CD8-positive, alpha-beta memory T cell (primary cell): ENCODE measurements around the gene ISG20. TPM values are rescaled to one million over a fixed set of nuclear protein-coding genes. Genes with fewer than 3 reads are reported as not detected.

Experiments used
- CTCF ChIA-PET: fragments of 350-600 bp; sonication (Branson Sonifier 250); formaldehyde crosslinking; loops from one replicate; lab custom pipeline; 2021; ENCODE audit warnings: antibody characterized with exemption; lab: Charles Lee
- POLR2A ChIA-PET: fragments of 350-600 bp; sonication (Branson Sonifier 250); formaldehyde crosslinking; loops from one replicate; lab custom pipeline; 2021; ENCODE audit warnings: antibody characterized with exemption; lab: Charles Lee
- DNase-seq, 5 donors: peaks; one replicate each; pipeline versions ENCODE4 v3.0.0 to v3.0.0-alpha.2; 2020 to 2022; ENCODE audit warnings: mixed read lengths in 1 of 5
- H3K27ac ChIP-seq: one replicate; pipeline ENCODE4 v1.7.0; 2013; ENCODE audit warnings: low read depth, mild to moderate bottlenecking, low read length, moderate library complexity
- H3K27me3 ChIP-seq: 2 replicates; pipeline ENCODE4 v1.7.0; 2013; ENCODE audit warnings: low read length, mild to moderate bottlenecking; ENCODE audit not compliant: insufficient read depth, poor library complexity, severe bottlenecking
- H3K36me3 ChIP-seq: 2 replicates; pipeline ENCODE4 v1.7.0; 2013; ENCODE audit warnings: mild to moderate bottlenecking, low read length, moderate library complexity; ENCODE audit not compliant: insufficient read depth
- H3K4me1 ChIP-seq: 2 replicates; pipeline ENCODE4 v1.7.0; 2013; ENCODE audit warnings: mild to moderate bottlenecking, low read length, moderate library complexity; ENCODE audit not compliant: insufficient read depth
- H3K4me3 ChIP-seq: 2 replicates; pipeline ENCODE4 v1.7.0; 2013; ENCODE audit warnings: mild to moderate bottlenecking, low read length
- H3K9me3 ChIP-seq: 2 replicates; pipeline ENCODE4 v1.7.0; 2013; ENCODE audit warnings: mild to moderate bottlenecking, low read length
- H3K27ac Mint-ChIP-seq, 8 donors: one replicate each; pipeline ENCODE4 v1.8.0; 2020 to 2021; ENCODE audit warnings: mixed read lengths in 8 of 8, mild to moderate bottlenecking in 6 of 8, inconsistent platforms in 3 of 8, moderate library complexity in 3 of 8
- H3K27me3 Mint-ChIP-seq, 2 donors: one replicate each; pipeline ENCODE4 v1.8.0; 2020 to 2021; ENCODE audit warnings: mixed read lengths in 2 of 2, mild to moderate bottlenecking in 1 of 2, moderate library complexity in 1 of 2
- H3K36me3 Mint-ChIP-seq, 3 donors: one replicate each; pipeline ENCODE4 v1.8.0; 2020 to 2021; ENCODE audit warnings: mixed read lengths in 3 of 3, inconsistent platforms in 1 of 3, mild to moderate bottlenecking in 1 of 3
- H3K4me1 Mint-ChIP-seq, 3 donors: one replicate each; pipeline ENCODE4 v1.8.0; 2020 to 2021; ENCODE audit warnings: mixed read lengths in 3 of 3, inconsistent platforms in 1 of 3, mild to moderate bottlenecking in 1 of 3
- H3K4me3 Mint-ChIP-seq, 7 donors: one replicate each; pipeline ENCODE4 v1.8.0; 2020 to 2021; ENCODE audit warnings: mixed read lengths in 7 of 7, mild to moderate bottlenecking in 6 of 7, moderate library complexity in 4 of 7, inconsistent platforms in 2 of 7
- H3K9me3 Mint-ChIP-seq, 5 donors: one replicate each; pipeline ENCODE4 v1.8.0; 2020 to 2022; ENCODE audit warnings: mixed read lengths in 5 of 5, mild to moderate bottlenecking in 3 of 5, moderate library complexity in 2 of 5, inconsistent platforms in 1 of 5
- polyA plus RNA-seq: library from polyadenylated mRNA; unstranded; fragments of 300-500 nt; fragmentation: Illumina TruSeq; gene quantifications from one replicate; pipeline ENCODE4 v1.2.3, GENCODE V29; 2021
- total RNA-seq, 2 experiments: library from RNA; stranded (reverse); gene quantifications; one replicate each; pipeline ENCODE4 v1.2.3, GENCODE V29; 2021

The ISG20 gene
- total and polyA plus RNA-seq, 3 experiments from 2014 or later: 22.5 to 572 (median 27.2) TPM

DNA sequence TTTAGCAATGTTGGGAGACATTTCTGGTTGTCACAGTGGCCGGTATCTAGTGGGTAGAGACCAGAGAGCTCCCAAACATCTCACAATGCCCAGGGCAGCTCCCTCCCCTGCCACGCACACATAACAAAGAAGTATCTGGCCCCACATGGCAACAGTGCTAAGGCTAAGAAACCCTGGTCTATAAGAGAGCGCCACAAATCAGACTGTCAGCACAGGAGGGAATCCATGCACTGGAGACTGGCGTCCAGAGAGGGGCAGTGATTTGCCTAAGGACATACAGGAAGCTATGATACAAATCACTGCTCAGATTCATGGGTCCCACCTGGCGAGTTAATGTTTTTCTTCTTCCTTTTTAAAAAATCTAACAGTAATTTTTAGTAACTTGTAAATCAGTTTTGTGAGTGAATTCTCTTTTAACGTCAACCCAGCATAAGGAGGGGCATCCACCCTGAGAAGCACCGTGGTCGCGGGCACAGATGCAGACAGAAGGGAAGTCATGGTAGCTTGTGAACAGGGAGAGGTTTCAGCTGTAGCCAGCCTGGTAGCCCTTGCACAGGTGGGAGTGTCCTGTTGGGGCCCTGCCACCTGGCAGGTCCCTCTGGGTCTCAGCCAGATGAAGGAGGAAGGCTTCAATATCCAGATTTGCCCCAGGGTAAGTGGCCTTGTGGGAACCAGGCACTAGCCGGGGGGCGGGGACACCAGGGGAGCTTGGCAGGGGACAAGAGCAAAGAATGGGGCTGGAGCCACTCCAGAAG lies 8.7 kb downstream of the ISG20 start:
- CTCF ChIA-PET: interaction anchor here (1.7 to 1.8 kb wide), 2 partner anchors 9 to 23 kb away, joined by 6 to 9 read pairs; partner anchors contain the start of gene ISG20
- Histone ChIP-seq H3K27ac (no peak overlapping the region), H3K27me3 (no peaks in the 10 kb centered on the region), H3K4me3 (no peak overlapping the region), H3K36me3 (peaks cover 30% of the 10 kb centered on the region), H3K9me3 (no peaks in the 10 kb centered on the region), H3K4me1 (peaks cover 85% of the 10 kb centered on the region)
- Mint-ChIP-seq H3K4me3 (peak overlapping the region in 6 of 7 donors; percentile 17 to 83 (median 28)), H3K4me1 (peaks cover 70 to 90% (median 88%) of the 10 kb centered on the region in 3 donors), H3K9me3 (no peaks in the 10 kb centered on the region), H3K27ac (peak overlapping the region; percentile 62 to 99 (median 92)), H3K27me3 (no peaks in the 10 kb centered on the region), H3K36me3 (peaks cover 8 to 77% (median 25%) of the 10 kb centered on the region in 3 donors)
- POLR2A ChIA-PET: interaction anchor here (0.9 to 1.6 kb wide), 2 partner anchors 9 to 15 kb away, joined by 4 to 5 read pairs; partner anchors contain the start of gene ISG20
- no peak for DNase-seq

DNA sequence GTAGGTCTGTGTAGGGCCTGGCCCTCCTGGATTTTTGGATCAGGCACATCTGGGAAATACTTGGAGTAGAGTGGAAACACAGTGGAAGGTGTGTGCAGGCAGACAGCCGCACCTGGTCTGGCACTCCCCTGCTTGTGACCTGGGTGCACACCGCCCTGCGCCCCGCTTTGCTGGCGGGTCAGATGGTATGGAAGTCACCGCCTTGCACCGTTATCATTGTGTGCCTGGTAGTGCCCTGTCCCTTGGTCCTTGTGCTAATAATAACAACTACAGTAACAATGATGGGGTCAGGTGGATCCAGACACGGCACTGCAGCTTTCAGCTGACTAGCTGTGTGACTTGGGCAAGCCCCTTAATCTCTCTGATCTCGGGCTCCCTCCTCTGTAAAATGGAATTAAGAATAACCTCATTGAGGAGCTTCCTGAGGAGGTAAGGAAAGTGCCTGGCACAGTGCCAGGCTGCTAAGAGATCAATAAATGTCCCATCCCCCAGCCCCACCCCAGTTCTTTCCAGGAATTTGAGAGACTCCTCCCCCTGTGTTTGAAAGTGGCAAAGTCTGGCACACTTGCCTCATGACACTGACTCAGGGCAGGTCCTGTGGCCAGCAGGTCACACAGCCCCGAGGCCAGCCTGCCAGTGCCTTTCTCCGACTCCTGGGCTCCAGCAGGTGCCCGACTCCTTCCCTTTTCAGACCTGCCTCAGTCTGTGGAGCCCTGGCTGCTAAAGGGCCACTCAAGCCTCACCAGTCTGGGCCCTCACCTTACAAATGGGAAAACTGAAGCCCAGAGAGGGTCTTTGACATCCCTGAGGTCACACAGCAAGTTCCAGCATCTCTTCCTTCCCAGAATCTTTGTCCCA lies 9.8 kb downstream of the ISG20 start:
- Histone ChIP-seq H3K27ac (no peak overlapping the region), H3K4me3 (no peak overlapping the region), H3K36me3 (peaks cover 27% of the 10 kb centered on the region), H3K9me3 (no peaks in the 10 kb centered on the region), H3K4me1 (peaks cover 86% of the 10 kb centered on the region), H3K27me3 (no peaks in the 10 kb centered on the region)
- peak overlapping the region; percentile 89 to 99 (median 96) for H3K27ac Mint-ChIP-seq
- peaks cover 8 to 80% (median 25%) of the 10 kb centered on the region in 3 donors for H3K36me3 Mint-ChIP-seq
- DNase-seq: peak in 1 of 5 donors; percentile 20
- H3K4me1 Mint-ChIP-seq: peaks cover 78 to 92% (median 89%) of the 10 kb centered on the region in 3 donors
- ChIA-PET POLR2A (interaction anchor here (1.6 to 2.1 kb wide), 2 partner anchors 10 kb away, joined by 5 read pairs; partner anchors contain the start of gene ISG20), CTCF (interaction anchor here (0.7 to 2.6 kb wide), 6 partner anchors 10 to 26 kb away, joined by 3 to 24 read pairs (median 4); partner anchors contain the start of gene ISG20)
- H3K27me3 Mint-ChIP-seq: no peaks in the 10 kb centered on the region
- H3K9me3 Mint-ChIP-seq: no peaks in the 10 kb centered on the region
- peak overlapping the region in 6 of 7 donors; percentile 71 to 83 (median 76) for H3K4me3 Mint-ChIP-seq

DNA sequence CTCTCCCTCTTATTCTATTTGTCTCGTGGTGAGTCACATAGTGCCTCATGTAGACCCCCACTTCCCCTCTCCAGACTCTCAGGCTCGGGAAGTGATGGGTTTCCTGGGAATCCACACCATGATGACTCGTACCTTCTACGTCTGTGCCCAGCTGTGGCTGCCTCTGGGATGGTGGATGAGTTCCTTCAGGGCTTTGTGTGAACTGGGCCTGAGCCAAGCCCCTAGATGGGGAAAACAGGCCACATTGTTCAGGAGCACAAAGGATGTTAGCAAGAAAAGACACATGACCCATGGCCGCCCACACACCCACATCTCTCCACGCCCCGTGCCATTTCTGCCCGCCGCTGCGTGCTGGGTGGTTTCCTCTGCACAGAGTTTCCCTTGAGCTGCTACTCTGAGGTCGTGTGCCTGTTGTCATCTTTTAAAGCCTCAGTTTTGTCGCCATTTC lies 10.5 kb downstream of the ISG20 start:
- no peaks in the 10 kb centered on the region for H3K27me3 Mint-ChIP-seq
- H3K27me3 ChIP-seq: no peaks in the 10 kb centered on the region
- no peaks in the 10 kb centered on the region for H3K9me3 Mint-ChIP-seq
- H3K27ac ChIP-seq: no peak overlapping the region
- ChIA-PET POLR2A (interaction anchor here (0.6 to 2.1 kb wide), 2 partner anchors 11 to 22 kb away, joined by 3 to 5 read pairs; partner anchors contain the start of gene ISG20), CTCF (interaction anchor here (0.7 to 2.6 kb wide), 6 partner anchors 10 to 24 kb away, joined by 3 to 24 read pairs (median 4); partner anchors contain the start of gene ISG20)
- H3K36me3 ChIP-seq: peaks cover 23% of the 10 kb centered on the region
- peaks cover 85% of the 10 kb centered on the region for H3K4me1 ChIP-seq
- peak overlapping the region; percentile 9 to 83 (median 73) for H3K4me3 Mint-ChIP-seq
- H3K27ac Mint-ChIP-seq: peak overlapping the region; percentile 89 to 99 (median 96)
- peaks cover 8 to 81% (median 23%) of the 10 kb centered on the region in 3 donors for H3K36me3 Mint-ChIP-seq
- H3K4me3 ChIP-seq: peak overlapping the region; percentile 15
- no peaks in the 10 kb centered on the region for H3K9me3 ChIP-seq
- DNase-seq: peak; percentile 36 to 83 (median 63)
- H3K4me1 Mint-ChIP-seq: peaks cover 75 to 93% (median 83%) of the 10 kb centered on the region in 3 donors

DNA sequence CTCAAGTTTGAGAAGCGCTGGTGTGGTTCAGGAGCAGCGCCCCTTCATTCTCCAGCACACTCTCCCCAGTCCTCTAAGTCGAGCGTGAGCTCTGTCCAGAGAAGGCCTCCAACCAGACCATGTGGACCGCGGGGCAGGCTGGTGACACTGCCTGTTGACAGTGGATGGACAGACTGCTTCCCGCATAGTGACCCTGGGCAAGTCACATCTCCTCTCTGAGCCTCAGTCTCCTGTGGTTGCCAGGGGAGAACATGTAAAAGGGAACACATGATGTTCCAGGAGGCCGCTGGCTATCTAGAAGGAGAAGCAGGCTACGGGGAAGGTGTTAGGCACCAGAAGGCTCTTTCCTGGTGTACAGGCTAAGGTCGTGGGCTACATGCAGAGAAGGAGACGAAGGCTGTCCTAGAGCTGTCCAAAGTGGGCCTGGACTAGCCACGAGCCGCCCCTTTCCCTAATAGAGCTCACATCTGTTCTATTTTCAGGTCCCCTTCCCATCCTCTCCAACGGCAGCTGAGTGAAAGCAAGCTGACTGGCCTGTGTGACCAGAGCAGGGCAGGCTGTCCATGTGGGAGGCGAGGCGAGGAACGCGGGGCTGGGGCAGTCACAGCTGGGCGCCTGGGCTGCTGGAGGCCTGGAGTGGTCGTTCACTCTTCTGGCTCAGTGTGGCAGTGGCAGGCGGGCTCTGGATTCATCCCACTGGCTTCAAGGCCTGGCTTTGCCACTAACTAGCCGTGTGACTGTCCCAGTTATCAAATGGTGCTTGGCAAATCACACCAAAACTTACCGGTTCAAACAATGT lies 11.1 kb downstream of the ISG20 start:
- H3K27ac Mint-ChIP-seq: peak overlapping the region; percentile 89 to 99 (median 96)
- H3K36me3 ChIP-seq: peaks cover 20% of the 10 kb centered on the region
- peak overlapping the region; percentile 9 to 83 (median 73) for H3K4me3 Mint-ChIP-seq
- H3K36me3 Mint-ChIP-seq: peaks cover 8 to 82% (median 23%) of the 10 kb centered on the region in 3 donors
- no peaks in the 10 kb centered on the region for H3K27me3 Mint-ChIP-seq
- H3K4me1 ChIP-seq: peaks cover 87% of the 10 kb centered on the region
- POLR2A ChIA-PET: interaction anchor here (0.6 to 2.1 kb wide), 2 partner anchors 11 to 23 kb away, joined by 3 to 5 read pairs; partner anchors contain the start of gene ISG20
- H3K4me1 Mint-ChIP-seq: peaks cover 75 to 93% (median 85%) of the 10 kb centered on the region in 3 donors
- CTCF ChIA-PET: interaction anchor here (0.7 to 2.6 kb wide), 7 partner anchors 9 to 25 kb away, joined by 3 to 24 read pairs (median 3); partner anchors contain the start of gene ISG20
- peak overlapping the region; percentile 15 for H3K4me3 ChIP-seq
- no peaks in the 10 kb centered on the region for H3K27me3 ChIP-seq
- DNase-seq: no peak
- peak overlapping the region; percentile 20 for H3K27ac ChIP-seq
- H3K9me3 Mint-ChIP-seq: no peaks in the 10 kb centered on the region
- H3K9me3 ChIP-seq: no peaks in the 10 kb centered on the region

DNA sequence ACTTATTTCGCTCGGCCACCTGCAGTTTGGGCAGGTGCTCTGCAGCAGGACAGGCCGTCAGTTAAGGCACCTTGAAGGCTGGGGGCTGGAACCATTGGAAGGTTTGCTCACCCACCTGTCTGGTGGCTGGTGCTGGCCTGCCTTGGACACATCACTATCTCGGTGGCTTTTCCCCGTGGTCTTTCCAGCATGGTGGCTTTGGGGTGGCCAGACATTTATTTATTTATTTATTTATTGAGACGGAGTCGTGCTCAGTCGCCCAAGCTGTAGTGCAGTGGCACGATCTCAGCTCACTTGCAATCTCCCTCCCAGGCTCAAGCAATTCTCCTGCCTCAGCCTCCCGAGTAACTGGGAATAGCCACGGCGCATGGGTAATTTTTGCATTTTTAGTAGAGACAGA lies 11.7 kb downstream of the ISG20 start:
- H3K36me3 ChIP-seq: peaks cover 14% of the 10 kb centered on the region
- H3K27ac Mint-ChIP-seq: peak overlapping the region; percentile 33 to 99 (median 90)
- no peaks in the 10 kb centered on the region for H3K27me3 Mint-ChIP-seq
- H3K4me1 ChIP-seq: peaks cover 87% of the 10 kb centered on the region
- peaks cover 75 to 93% (median 85%) of the 10 kb centered on the region in 3 donors for H3K4me1 Mint-ChIP-seq
- no peak for DNase-seq
- CTCF ChIA-PET: interaction anchor here (1.0 to 2.6 kb wide), 4 partner anchors 12 to 25 kb away, joined by 3 to 24 read pairs (median 12); partner anchors contain the start of gene ISG20
- no peaks in the 10 kb centered on the region for H3K9me3 Mint-ChIP-seq
- H3K9me3 ChIP-seq: no peaks in the 10 kb centered on the region
- no peak overlapping the region for H3K4me3 ChIP-seq
- H3K36me3 Mint-ChIP-seq: peaks cover 5 to 82% (median 20%) of the 10 kb centered on the region in 3 donors
- POLR2A ChIA-PET: interaction anchor here (2.1 kb wide), 1 partner anchor 12 kb away, joined by 5 read pairs; the partner anchor contains the start of gene ISG20
- no peak overlapping the region for H3K27ac ChIP-seq
- H3K4me3 Mint-ChIP-seq: peak overlapping the region in 1 of 7 donors; percentile 83
- no peaks in the 10 kb centered on the region for H3K27me3 ChIP-seq

DNA sequence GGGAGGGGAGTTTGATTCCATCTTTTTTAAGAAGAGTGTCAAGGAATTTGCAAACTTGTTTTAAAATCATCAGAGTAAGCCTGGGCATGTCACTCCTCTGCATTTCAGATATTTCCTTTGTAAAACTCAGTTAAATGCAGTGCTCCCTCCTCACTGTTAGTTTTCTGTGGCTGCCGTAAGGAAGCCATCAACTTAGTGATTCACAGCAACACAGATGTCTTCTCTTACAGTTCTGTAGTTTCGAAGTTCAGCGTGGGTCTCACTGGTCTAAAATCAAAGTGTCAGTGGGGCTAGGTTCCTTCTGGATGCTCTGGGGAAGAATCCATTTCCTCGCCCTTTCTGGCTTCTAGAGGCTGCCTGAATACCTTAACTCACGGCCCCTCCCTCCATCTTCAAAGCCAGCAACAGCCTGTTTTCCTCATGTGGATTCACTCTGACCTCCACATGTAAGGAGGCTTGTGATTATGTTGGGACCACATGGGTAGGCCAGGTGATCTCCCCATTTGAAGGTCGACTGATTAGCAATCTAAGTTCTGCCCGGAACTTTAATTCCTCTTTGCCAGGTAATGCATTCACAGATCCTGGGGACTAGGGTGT lies 12.4 kb downstream of the ISG20 start:
- no peak for DNase-seq
- H3K4me1 Mint-ChIP-seq: peaks cover 74 to 93% (median 85%) of the 10 kb centered on the region in 3 donors
- Histone ChIP-seq H3K9me3 (no peaks in the 10 kb centered on the region), H3K4me3 (no peak overlapping the region), H3K4me1 (peaks cover 89% of the 10 kb centered on the region), H3K27me3 (no peaks in the 10 kb centered on the region), H3K27ac (no peak overlapping the region), H3K36me3 (peaks cover 7% of the 10 kb centered on the region)
- H3K27ac Mint-ChIP-seq: peak overlapping the region; percentile 60 to 97 (median 84)
- peak overlapping the region in 2 of 7 donors; percentile 16 to 27 for H3K4me3 Mint-ChIP-seq
- H3K36me3 Mint-ChIP-seq: peaks cover 0 to 81% (median 15%) of the 10 kb centered on the region in 3 donors
- H3K9me3 Mint-ChIP-seq: no peaks in the 10 kb centered on the region
- no peaks in the 10 kb centered on the region for H3K27me3 Mint-ChIP-seq
- POLR2A ChIA-PET: no interaction called here
- CTCF ChIA-PET: interaction anchor here (1.5 to 11.6 kb wide), 2 partner anchors 19 to 26 kb away, joined by 3 to 88 read pairs; no protein-coding TSS in a partner anchor
